Panc1 (cell line): ENCODE measurements around the gene LRP1B.

Experiments
- CTCF ChIP-seq: fragments of 450-650 bp; IDR thresholded peaks from 2 replicates; pipeline ENCODE4 v1.5.1; 2017; ENCODE audit warnings: mild to moderate bottlenecking
- REST ChIP-seq, 2 experiments: IDR thresholded peaks; 2 replicates each; pipeline ENCODE4 v1.6.1; 2011 to 2012; ENCODE audit warnings: low read depth in 2 of 2, control low read depth in 1 of 2, low read length in 1 of 2, mild to moderate bottlenecking in 1 of 2, moderate library complexity in 1 of 2; ENCODE audit not compliant: insufficient read depth in 1 of 2
- SIN3A ChIP-seq: IDR thresholded peaks from 2 replicates; pipeline ENCODE4 v1.6.1; 2012; ENCODE audit warnings: low read depth, mild to moderate bottlenecking, low read length, moderate library complexity, borderline replicate concordance; ENCODE audit not compliant: insufficient read depth
- TCF7L2 ChIP-seq: IDR thresholded peaks from 2 replicates; pipeline ENCODE4 v1.6.1; 2011; ENCODE audit warnings: mild to moderate bottlenecking, low read depth, low read length, inconsistent platforms

- TF ChIP-seq CTCF (no peak), REST (IDR thresholded peaks at IDR 0.05; ENCODE audit: insufficient read depth in 1 of 2, low read depth in 2 of 2, low read length in 1 of 2) (no peak), SIN3A (no peak), TCF7L2 (no peak)
These were observed 622.6 kb downstream of the LRP1B start for GRCh38 chr2:141508086-141508752.
